ENCODE data around the gene CCDC85C.

- TF ChIP-seq CTCF (IDR thresholded peaks at IDR 0.05) = no peak
- no peak for TF ChIP-seq MEF2A (IDR thresholded peaks at IDR 0.05; ENCODE audit: borderline replicate concordance, low read depth)
- TF ChIP-seq RFX5 (IDR thresholded peaks at IDR 0.05; ENCODE audit: low read length) = no peak
- no peak for TF ChIP-seq NFIC (IDR thresholded peaks at IDR 0.05; ENCODE audit: borderline replicate concordance)
- no peak for TF ChIP-seq YY1 (IDR thresholded peaks at IDR 0.05; ENCODE audit: low read depth)
- TF ChIP-seq RXRA (IDR thresholded peaks at IDR 0.05; ENCODE audit: borderline replicate concordance, low read depth) = no peak
Observed at GRCh38 chr14:99454246-99454645, 149.8 kb downstream of the CCDC85C start.
